ENCODE results near the gene FCGBP.
"Not testable (repeated sequence)": the region's sequence is repeated elsewhere in the genome, so short reads cannot be mapped to it uniquely, and the experiment has no call there.

The FCGBP gene

DNA sequence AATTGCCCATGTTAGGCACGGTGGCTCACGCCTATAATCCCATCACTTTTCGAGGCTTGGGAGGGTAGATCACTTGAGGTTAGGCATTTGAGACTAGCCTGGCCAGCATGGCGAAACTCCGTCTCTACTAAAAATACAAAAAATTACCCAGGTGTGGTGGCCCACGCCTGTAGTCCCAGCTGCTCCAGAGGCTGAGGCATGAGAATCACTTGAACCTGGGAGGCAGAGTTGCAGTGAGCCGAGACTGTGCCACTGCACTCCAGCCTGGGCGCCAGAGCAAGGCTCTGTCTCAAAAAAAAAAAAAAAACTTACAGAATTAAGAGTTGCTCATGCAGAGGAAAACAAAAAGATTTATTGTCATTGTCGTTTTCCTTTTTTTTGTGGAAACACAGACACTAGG, 33.1 kb upstream of the FCGBP start:
- H3K36me3 ChIP-seq (ENCODE audit: insufficient read depth, low read depth, low read length) = peaks cover 6% of the 10 kb centered on the region; the same call in 1 of the 2 replicates
- no peaks in the 10 kb centered on the region for H3K9me3 ChIP-seq (ENCODE audit: insufficient read depth, low read depth, low read length)
- no peak overlapping the region for H3K9ac ChIP-seq (ENCODE audit: low read depth, low read length)
- H3K4me3 ChIP-seq (ENCODE audit: low read length) = no peak overlapping the region
- H3K27me3 ChIP-seq (ENCODE audit: insufficient read depth, low read length) = no peaks in the 10 kb centered on the region
- 0 out of 2 replicates have a peak, but pooled peaks cover 3% of the 10 kb centered on the region for H3K4me1 ChIP-seq (ENCODE audit: insufficient read depth, low read length)
- H3K27ac ChIP-seq (ENCODE audit: low read length) = no peak overlapping the region

DNA sequence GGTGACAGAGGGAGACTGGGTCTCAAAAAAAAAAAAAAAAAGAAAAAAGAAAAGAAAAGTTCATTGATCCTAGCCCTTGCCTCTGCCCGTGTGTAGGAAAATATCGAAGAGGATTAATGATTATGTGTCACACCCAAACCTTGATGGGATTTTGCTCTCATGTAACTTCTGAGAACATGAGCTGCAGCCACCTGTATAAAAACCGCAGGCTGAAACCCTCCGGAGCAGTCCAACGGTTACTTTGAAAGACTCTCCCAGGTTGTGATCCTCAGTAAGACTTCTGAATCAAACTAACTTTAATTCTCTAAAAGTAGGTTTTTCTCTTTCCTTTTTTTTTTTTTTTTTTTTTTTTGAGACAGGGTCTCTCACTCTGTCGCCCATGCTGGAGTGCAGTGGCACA, 32.2 kb upstream of the FCGBP start:
- Histone ChIP-seq H3K27me3 (ENCODE audit: insufficient read depth, low read length) (no peaks in the 10 kb centered on the region), H3K9ac (ENCODE audit: low read depth, low read length) (no peak overlapping the region), H3K4me1 (ENCODE audit: insufficient read depth, low read length) (no peaks in the 10 kb centered on the region), H3K36me3 (ENCODE audit: insufficient read depth, low read depth, low read length) (no peaks in the 10 kb centered on the region), H3K27ac (ENCODE audit: low read length) (no peak overlapping the region), H3K4me3 (ENCODE audit: low read length) (no peak overlapping the region), H3K9me3 (ENCODE audit: insufficient read depth, low read depth, low read length) (no peaks in the 10 kb centered on the region)

DNA sequence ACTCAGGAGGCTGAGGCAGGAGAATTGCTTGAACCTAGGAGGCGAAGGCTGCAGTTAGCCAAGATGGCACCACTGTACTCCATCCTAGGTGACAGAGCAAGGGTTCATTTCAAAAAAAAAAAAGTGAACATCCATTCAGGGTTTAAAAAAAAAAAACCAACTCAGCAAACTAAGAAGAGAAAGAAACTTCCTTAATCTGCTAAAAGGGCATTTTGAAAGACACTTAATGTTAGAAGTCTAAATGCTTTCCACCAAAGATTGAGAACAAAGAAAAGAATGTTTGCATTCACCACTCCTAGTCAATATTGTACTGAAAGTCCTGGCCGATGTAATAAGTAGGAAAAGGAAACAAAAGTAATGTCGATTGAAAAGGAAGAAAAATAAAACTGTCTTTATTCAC, 29.5 kb upstream of the FCGBP start:
- Histone ChIP-seq H3K9me3 (ENCODE audit: insufficient read depth, low read depth, low read length) (no peaks in the 10 kb centered on the region), H3K4me1 (ENCODE audit: insufficient read depth, low read length) (no peaks in the 10 kb centered on the region; the same call in 1 of the 2 replicates), H3K27me3 (ENCODE audit: insufficient read depth, low read length) (no peaks in the 10 kb centered on the region), H3K27ac (ENCODE audit: low read length) (no peak overlapping the region), H3K36me3 (ENCODE audit: insufficient read depth, low read depth, low read length) (no peaks in the 10 kb centered on the region), H3K9ac (ENCODE audit: low read depth, low read length) (no peak overlapping the region), H3K4me3 (ENCODE audit: low read length) (no peak overlapping the region)

DNA sequence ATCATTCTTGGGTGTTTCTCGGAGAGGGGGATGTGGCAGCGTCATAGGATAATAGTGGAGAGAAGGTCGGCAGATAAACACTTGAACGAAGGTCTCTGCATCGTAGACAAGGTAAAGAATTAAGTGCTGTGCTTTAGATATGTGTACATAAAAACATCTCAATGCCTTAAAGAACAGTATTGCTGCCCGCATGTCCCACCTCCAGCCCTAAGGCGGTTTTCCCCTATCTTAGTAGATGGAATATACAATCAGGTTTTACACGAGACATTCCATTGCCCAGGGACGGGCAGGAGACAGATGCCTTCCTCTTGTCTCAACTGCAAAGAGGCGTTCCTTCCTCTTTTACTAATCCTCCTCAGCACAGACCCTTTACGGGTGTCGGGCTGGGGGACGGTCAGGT, 25.0 kb upstream of the FCGBP start:
- H3K27me3 ChIP-seq (ENCODE audit: insufficient read depth, low read length); H3K4me3 ChIP-seq (ENCODE audit: low read length); H3K27ac ChIP-seq (ENCODE audit: low read length); H3K9me3 ChIP-seq (ENCODE audit: insufficient read depth, low read depth, low read length); H3K4me1 ChIP-seq (ENCODE audit: insufficient read depth, low read length); H3K9ac ChIP-seq (ENCODE audit: low read depth, low read length); H3K36me3 ChIP-seq (ENCODE audit: insufficient read depth, low read depth, low read length): not testable (repeated sequence)

DNA sequence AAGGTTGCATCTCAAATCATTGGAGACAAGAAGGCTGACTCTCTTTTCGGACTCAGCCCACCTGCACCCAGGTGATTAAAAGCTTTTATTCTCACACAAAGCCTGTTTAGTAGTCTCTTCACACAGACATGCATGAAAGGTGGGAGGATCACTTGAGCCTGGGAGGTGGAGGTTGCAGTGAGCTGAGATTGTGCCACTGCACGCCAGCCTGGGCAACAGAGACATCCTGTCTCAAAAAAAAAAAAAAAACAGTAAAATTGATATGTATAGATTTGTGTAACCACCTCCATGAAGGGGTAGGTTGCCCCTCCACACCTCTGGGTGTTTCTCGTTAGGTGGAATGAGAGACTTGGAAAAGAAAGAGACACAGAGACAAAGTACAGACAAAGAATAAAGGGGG, 24.5 kb upstream of the FCGBP start:
- not testable (repeated sequence) for H3K9me3 ChIP-seq (ENCODE audit: insufficient read depth, low read depth, low read length); H3K36me3 ChIP-seq (ENCODE audit: insufficient read depth, low read depth, low read length); H3K9ac ChIP-seq (ENCODE audit: low read depth, low read length); H3K27me3 ChIP-seq (ENCODE audit: insufficient read depth, low read length); H3K4me3 ChIP-seq (ENCODE audit: low read length); H3K27ac ChIP-seq (ENCODE audit: low read length); H3K4me1 ChIP-seq (ENCODE audit: insufficient read depth, low read length)

DNA sequence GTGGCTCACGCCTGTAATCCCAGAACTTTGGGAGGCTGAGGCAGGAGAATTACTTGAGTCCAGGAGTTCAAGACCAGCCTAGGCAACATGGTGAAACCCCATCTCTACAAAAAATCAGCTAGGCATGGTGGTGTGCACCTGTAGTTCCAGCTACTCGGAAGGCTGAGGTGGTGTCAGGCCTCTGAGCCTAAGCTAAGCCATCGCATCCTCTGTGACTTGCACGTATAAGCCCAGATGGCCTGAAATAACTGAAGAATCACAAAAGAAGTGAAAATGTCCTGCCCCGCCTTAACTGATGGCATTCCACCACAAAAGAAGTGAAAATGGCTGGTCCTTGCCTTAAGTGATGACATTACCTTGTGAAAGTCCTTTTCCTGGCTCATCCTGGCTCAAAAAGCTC, 23.5 kb upstream of the FCGBP start:
- not testable (repeated sequence) for H3K9ac ChIP-seq (ENCODE audit: low read depth, low read length); H3K4me1 ChIP-seq (ENCODE audit: insufficient read depth, low read length); H3K36me3 ChIP-seq (ENCODE audit: insufficient read depth, low read depth, low read length); H3K27ac ChIP-seq (ENCODE audit: low read length); H3K4me3 ChIP-seq (ENCODE audit: low read length); H3K27me3 ChIP-seq (ENCODE audit: insufficient read depth, low read length); H3K9me3 ChIP-seq (ENCODE audit: insufficient read depth, low read depth, low read length)

DNA sequence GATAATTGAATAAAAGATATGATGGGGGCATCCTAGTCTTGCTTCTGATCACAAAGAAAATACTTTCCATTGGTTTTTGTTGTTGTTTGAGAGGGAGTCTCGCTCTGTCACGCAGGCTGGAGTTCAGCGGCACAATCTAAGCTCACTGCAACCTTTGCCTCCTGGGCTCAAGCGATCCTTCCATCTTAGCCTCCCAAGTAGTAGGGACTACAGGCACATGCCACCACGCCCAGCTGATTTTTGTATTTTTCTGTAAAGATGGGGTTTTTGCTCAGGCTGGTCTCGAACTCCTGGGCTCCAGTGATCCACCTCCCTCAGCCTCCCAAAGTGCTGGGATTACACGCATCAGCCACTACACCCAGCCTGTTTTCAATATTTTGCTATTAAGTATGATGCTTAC, 19.5 kb upstream of the FCGBP start:
- Histone ChIP-seq H3K27ac (ENCODE audit: low read length) (no peak overlapping the region), H3K4me1 (ENCODE audit: insufficient read depth, low read length) (no peaks in the 10 kb centered on the region), H3K27me3 (ENCODE audit: insufficient read depth, low read length) (no peaks in the 10 kb centered on the region), H3K9me3 (ENCODE audit: insufficient read depth, low read depth, low read length) (no peaks in the 10 kb centered on the region), H3K9ac (ENCODE audit: low read depth, low read length) (no peak overlapping the region), H3K36me3 (ENCODE audit: insufficient read depth, low read depth, low read length) (no peaks in the 10 kb centered on the region), H3K4me3 (ENCODE audit: low read length) (no peak overlapping the region)

DNA sequence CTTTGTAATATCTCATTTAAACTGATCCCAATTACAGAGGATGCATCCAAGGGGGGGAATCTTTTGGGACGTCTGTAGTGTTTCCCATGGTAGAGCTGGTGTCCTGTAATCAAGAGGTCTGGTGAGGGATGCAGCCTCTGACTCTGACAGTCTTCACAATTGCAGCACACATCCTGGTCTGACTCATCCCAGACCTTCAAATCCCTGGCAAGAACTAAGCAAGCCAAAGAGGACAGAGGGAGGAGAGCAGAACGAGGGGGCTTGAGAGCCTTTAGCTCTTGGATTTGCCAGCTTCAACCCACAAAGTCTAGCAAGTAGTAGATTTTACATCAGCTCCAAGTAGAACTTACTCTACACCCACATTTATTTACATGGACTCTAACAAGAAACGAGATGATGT, 17.3 kb upstream of the FCGBP start:
- H3K9me3 ChIP-seq (ENCODE audit: insufficient read depth, low read depth, low read length) = no peaks in the 10 kb centered on the region
- no peak overlapping the region for H3K4me3 ChIP-seq (ENCODE audit: low read length)
- H3K27me3 ChIP-seq (ENCODE audit: insufficient read depth, low read length) = no peaks in the 10 kb centered on the region
- no peaks in the 10 kb centered on the region for H3K36me3 ChIP-seq (ENCODE audit: insufficient read depth, low read depth, low read length)
- no peaks in the 10 kb centered on the region for H3K4me1 ChIP-seq (ENCODE audit: insufficient read depth, low read length)
- H3K9ac ChIP-seq (ENCODE audit: low read depth, low read length) = no peak overlapping the region
- no peak overlapping the region for H3K27ac ChIP-seq (ENCODE audit: low read length)

GRCh38 chr19:39951065-39951650, 16.7 kb upstream of the FCGBP start:
- Histone ChIP-seq H3K9me3 (ENCODE audit: insufficient read depth, low read depth, low read length) (no peaks in the 10 kb centered on the region), H3K4me1 (ENCODE audit: insufficient read depth, low read length) (no peaks in the 10 kb centered on the region), H3K27ac (ENCODE audit: low read length) (no peak overlapping the region), H3K27me3 (ENCODE audit: insufficient read depth, low read length) (no peaks in the 10 kb centered on the region), H3K36me3 (ENCODE audit: insufficient read depth, low read depth, low read length) (no peaks in the 10 kb centered on the region), H3K9ac (ENCODE audit: low read depth, low read length) (no peak overlapping the region), H3K4me3 (ENCODE audit: low read length) (no peak overlapping the region)

DNA sequence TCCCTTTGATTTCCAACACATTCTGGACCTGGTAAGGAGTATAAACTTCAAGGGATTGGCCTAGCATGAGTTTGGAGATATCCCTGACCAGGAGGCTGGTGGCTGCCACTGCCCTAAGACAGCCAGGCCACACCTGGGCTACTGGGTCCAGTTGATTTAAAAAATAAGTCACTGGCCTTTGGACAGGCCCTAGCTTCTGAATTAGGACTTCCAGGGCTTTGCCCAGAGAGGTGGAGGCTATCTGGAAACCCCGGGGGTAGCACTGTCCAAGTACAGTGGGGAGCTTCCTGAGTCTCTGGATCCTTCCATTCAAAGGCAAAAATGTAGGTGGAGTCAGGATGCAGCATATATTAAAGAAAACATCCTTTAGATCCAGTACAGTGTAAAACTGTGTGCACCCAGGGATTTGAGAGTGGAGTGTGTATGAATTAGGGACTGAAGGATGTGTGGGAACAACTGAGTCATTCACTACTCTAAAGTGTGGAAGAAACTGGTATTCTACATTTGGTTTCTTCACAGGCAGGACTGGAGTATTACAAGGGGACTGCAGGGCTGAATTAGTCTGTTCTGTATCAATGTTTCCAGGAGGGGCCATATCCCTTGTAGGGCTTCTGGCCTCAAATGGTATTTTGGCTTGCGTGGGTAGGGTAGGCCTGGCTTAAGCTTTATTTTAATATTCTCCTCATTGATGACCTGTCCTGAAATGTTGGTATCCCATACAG, 14.8 kb upstream of the FCGBP start:
- no peaks in the 10 kb centered on the region for H3K9me3 ChIP-seq (ENCODE audit: insufficient read depth, low read depth, low read length)
- H3K4me3 ChIP-seq (ENCODE audit: low read length) = no peak overlapping the region
- no peaks in the 10 kb centered on the region for H3K36me3 ChIP-seq (ENCODE audit: insufficient read depth, low read depth, low read length)
- H3K27me3 ChIP-seq (ENCODE audit: insufficient read depth, low read length) = no peaks in the 10 kb centered on the region
- H3K4me1 ChIP-seq (ENCODE audit: insufficient read depth, low read length) = no peaks in the 10 kb centered on the region
- H3K27ac ChIP-seq (ENCODE audit: low read length) = no peak overlapping the region
- H3K9ac ChIP-seq (ENCODE audit: low read depth, low read length) = no peak overlapping the region

GRCh38 chr19:39946532-39946931, 12.1 kb upstream of the FCGBP start:
- Histone ChIP-seq H3K36me3 (ENCODE audit: insufficient read depth, low read depth, low read length) (no peaks in the 10 kb centered on the region), H3K27me3 (ENCODE audit: insufficient read depth, low read length) (no peaks in the 10 kb centered on the region), H3K27ac (ENCODE audit: low read length) (no peak overlapping the region), H3K9me3 (ENCODE audit: insufficient read depth, low read depth, low read length) (no peaks in the 10 kb centered on the region), H3K9ac (ENCODE audit: low read depth, low read length) (no peak overlapping the region), H3K4me1 (ENCODE audit: insufficient read depth, low read length) (no peaks in the 10 kb centered on the region; the same call in 1 of the 2 replicates), H3K4me3 (ENCODE audit: low read length) (no peak overlapping the region)

DNA sequence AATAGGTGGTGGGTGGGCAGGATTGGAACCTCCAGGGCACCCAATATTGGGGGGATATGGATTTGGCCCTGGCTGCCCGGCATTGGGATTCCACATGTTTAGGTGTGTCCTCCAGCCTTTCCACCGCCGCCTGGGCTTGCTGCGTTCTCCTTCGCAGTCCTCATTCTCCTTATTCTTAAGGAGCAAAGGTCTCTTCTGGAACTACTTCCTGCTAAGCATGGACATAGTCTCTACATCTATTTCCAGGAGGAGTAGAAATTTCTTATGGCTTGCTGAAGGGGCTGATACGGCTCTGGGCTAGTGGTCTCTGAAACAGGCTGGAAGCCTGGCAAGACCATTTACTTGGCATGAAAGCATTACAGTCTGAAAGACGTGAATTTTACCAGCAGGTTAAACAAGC, 9.2 kb upstream of the FCGBP start:
- H3K36me3 ChIP-seq (ENCODE audit: insufficient read depth, low read depth, low read length) = no peaks in the 10 kb centered on the region
- H3K9me3 ChIP-seq (ENCODE audit: insufficient read depth, low read depth, low read length) = no peaks in the 10 kb centered on the region
- no peaks in the 10 kb centered on the region for H3K27me3 ChIP-seq (ENCODE audit: insufficient read depth, low read length)
- H3K27ac ChIP-seq (ENCODE audit: low read length) = no peak overlapping the region
- H3K4me1 ChIP-seq (ENCODE audit: insufficient read depth, low read length) = no peaks in the 10 kb centered on the region; the same call in 1 of the 2 replicates
- H3K4me3 ChIP-seq (ENCODE audit: low read length) = no peak overlapping the region
- H3K9ac ChIP-seq (ENCODE audit: low read depth, low read length) = no peak overlapping the region

Measured in iPS-20b (cell line).